H1 (cell line): ENCODE measurements around the gene SLC6A18. TPM values are rescaled to one million over a fixed set of nuclear protein-coding genes. Genes with fewer than 3 reads are reported as not detected.

Source experiments
- CTCF ChIA-PET: fragments of 300-600 bp; sonication (Branson Sonifier 250); formaldehyde crosslinking; loops from one replicate; lab custom pipeline; 2021; ENCODE audit not compliant: partially characterized antibody; lab: Charles Lee
- POLR2A ChIA-PET: fragments of 300-600 bp; sonication (Branson Sonifier 250); formaldehyde crosslinking; loops from one replicate; lab custom pipeline; 2021; ENCODE audit warnings: inconsistent platforms; ENCODE audit not compliant: partially characterized antibody; lab: Charles Lee
- DNase-seq, 2 experiments: peaks; one replicate each; pipeline versions ENCODE4 v3.0.0 to v3.0.0-alpha.2; 2010 to 2022; ENCODE audit warnings: low spot score in 2 of 2, low read depth in 1 of 2, mixed read lengths in 1 of 2
- FAIRE-seq: peaks from 2 replicates; lab custom pipeline; 2011; peaks lifted over from hg19 to GRCh38; lab: Jason Lieb, UNC
- H2AFZ ChIP-seq: 2 replicates; pipeline ENCODE4 v1.8.1; 2012; ENCODE audit warnings: low read length, inconsistent platforms
- H2AK5ac ChIP-seq: 2 replicates; pipeline ENCODE4 v1.6.1; 2013; ENCODE audit warnings: low read depth, low read length
- H2BK120ac ChIP-seq: replicated peaks from 2 replicates; pipeline ENCODE3; 2013; ENCODE audit warnings: low read depth, low read length, inconsistent platforms
- H2BK12ac ChIP-seq: 2 replicates; pipeline ENCODE4 v1.6.1; 2013; ENCODE audit warnings: low read depth, low read length
- H2BK15ac ChIP-seq: 2 replicates; pipeline ENCODE4 v1.6.1; 2013; ENCODE audit warnings: low read length
- H2BK20ac ChIP-seq: 2 replicates; pipeline ENCODE4 v1.6.1; 2013; ENCODE audit warnings: low read length
- H2BK5ac ChIP-seq: 2 replicates; pipeline ENCODE4 v1.6.1; 2013; ENCODE audit warnings: low read depth, low read length
- H3K14ac ChIP-seq: 2 replicates; pipeline ENCODE4 v1.6.1; 2013; ENCODE audit warnings: inconsistent platforms; ENCODE audit not compliant: insufficient read length
- H3K18ac ChIP-seq: 2 replicates; pipeline ENCODE4 v1.6.1; 2013; ENCODE audit warnings: low read length; ENCODE audit errors: extremely low read depth
- H3K23ac ChIP-seq: 2 replicates; pipeline ENCODE4 v1.6.1; 2013; ENCODE audit warnings: inconsistent platforms; ENCODE audit not compliant: insufficient read length
- H3K23me2 ChIP-seq: 2 replicates; pipeline ENCODE4 v1.6.1; 2013; ENCODE audit warnings: low read depth, low read length
- H3K27ac ChIP-seq: 2 replicates; pipeline ENCODE4 v1.6.1; 2011; ENCODE audit warnings: low read depth, low read length, inconsistent platforms
- H3K27me3 ChIP-seq, 4 experiments: replicated peaks in 1 of 4; 1 replicate in 1 of 4; 2 replicates in 3 of 4; pipeline versions ENCODE4 v1.6.1 to v1.8.1; 2011 to 2013; ENCODE audit warnings: low read length in 3 of 4, mild to moderate bottlenecking in 3 of 4, inconsistent platforms in 2 of 4, mixed read lengths in 2 of 4, moderate library complexity in 1 of 4; ENCODE audit not compliant: control insufficient read depth in 3 of 4, insufficient read depth in 3 of 4; ENCODE audit errors: extremely low read depth in 1 of 4
- H3K36me3 ChIP-seq, 4 experiments: 2 replicates each; pipeline versions ENCODE4 v1.6.1 to v1.8.1; 2011 to 2013; ENCODE audit warnings: mild to moderate bottlenecking in 4 of 4, low read length in 3 of 4, moderate library complexity in 2 of 4, control low read depth in 1 of 4, inconsistent platforms in 1 of 4; ENCODE audit not compliant: insufficient read depth in 4 of 4, control insufficient read depth in 2 of 4
- H3K4ac ChIP-seq: replicated peaks from 2 replicates; pipeline ENCODE3; 2013; ENCODE audit warnings: low read length, low read depth, mixed read lengths, inconsistent platforms; ENCODE audit not compliant: insufficient read length
- H3K4me1 ChIP-seq, 4 experiments: replicated peaks in 1 of 4; 1 replicate in 1 of 4; 2 replicates in 3 of 4; pipeline versions ENCODE4 v1.6.1 to v1.8.1; 2011 to 2013; ENCODE audit warnings: low read length in 3 of 4, inconsistent platforms in 2 of 4, mixed read lengths in 1 of 4; ENCODE audit not compliant: insufficient read depth in 4 of 4, control insufficient read depth in 3 of 4
- H3K4me2 ChIP-seq, 2 experiments: 2 replicates each; pipeline versions ENCODE4 v1.6.1 to v1.8.1; 2011 to 2013; ENCODE audit warnings: low read depth in 2 of 2, low read length in 2 of 2, control low read depth in 1 of 2, inconsistent platforms in 1 of 2, mild to moderate bottlenecking in 1 of 2; ENCODE audit not compliant: insufficient read depth in 1 of 2
- H3K4me3 ChIP-seq, 4 experiments: fragments of 200-600, 300-600 bp in 1 of 4; sonication (generic), shearing (Covaris generic), sonication (Bioruptor Twin) in 1 of 4; 2 replicates each; pipeline versions ENCODE4 v1.5.1 to v1.8.1; 2011 to 2016; ENCODE audit warnings: low read length in 4 of 4, low read depth in 3 of 4, control low read depth in 2 of 4, inconsistent platforms in 2 of 4, mild to moderate bottlenecking in 2 of 4, mixed read lengths in 1 of 4, moderate library complexity in 1 of 4; ENCODE audit not compliant: insufficient read depth in 2 of 4; ENCODE audit errors: extremely low read depth in 1 of 4
- H3K56ac ChIP-seq: replicated peaks from 2 replicates; pipeline ENCODE3; 2013; ENCODE audit warnings: low read depth, mild to moderate bottlenecking, mixed read lengths, low read length, inconsistent platforms; ENCODE audit not compliant: insufficient read length
- H3K79me1 ChIP-seq: 2 replicates; pipeline ENCODE4 v1.6.1; 2013; ENCODE audit warnings: low read depth, low read length, control low read depth
- H3K79me2 ChIP-seq, 2 experiments: 2 replicates each; pipeline versions ENCODE4 v1.6.1 to v1.8.1; 2012 to 2013; ENCODE audit warnings: low read length in 2 of 2, mild to moderate bottlenecking in 2 of 2, inconsistent platforms in 1 of 2; ENCODE audit not compliant: insufficient read depth in 2 of 2, control insufficient read depth in 1 of 2
- H3K9ac ChIP-seq, 4 experiments: replicated peaks in 1 of 4; 1 replicate in 1 of 4; 2 replicates in 3 of 4; pipeline versions ENCODE4 v1.6.1 to v1.8.1; 2011 to 2013; ENCODE audit warnings: low read depth in 3 of 4, low read length in 3 of 4, control low read depth in 2 of 4, mild to moderate bottlenecking in 2 of 4, moderate library complexity in 2 of 4, inconsistent platforms in 1 of 4; ENCODE audit errors: extremely low read depth in 1 of 4
- H3K9me3 ChIP-seq, 2 experiments: 2 replicates each; pipeline versions ENCODE4 v1.6.1 to v1.8.1; 2012 to 2013; ENCODE audit warnings: mild to moderate bottlenecking in 2 of 2, moderate library complexity in 2 of 2, control low read depth in 1 of 2, inconsistent platforms in 1 of 2, low read depth in 1 of 2, low read length in 1 of 2, mixed read lengths in 1 of 2; ENCODE audit not compliant: insufficient read depth in 2 of 2
- H4K20me1 ChIP-seq, 2 experiments: replicated peaks in 1 of 2; 2 replicates each; pipeline versions ENCODE3 to v1.8.1; 2011 to 2013; ENCODE audit warnings: inconsistent platforms in 2 of 2, low read length in 2 of 2, mild to moderate bottlenecking in 1 of 2; ENCODE audit not compliant: insufficient read depth in 2 of 2, control insufficient read depth in 1 of 2
- H4K5ac ChIP-seq: 2 replicates; pipeline ENCODE4 v1.6.1; 2013; ENCODE audit warnings: low read length, low read depth, mixed read lengths, inconsistent platforms; ENCODE audit not compliant: insufficient read length
- H4K8ac ChIP-seq: 2 replicates; pipeline ENCODE4 v1.8.0; 2013; ENCODE audit warnings: mild to moderate bottlenecking, moderate library complexity, low read length, inconsistent platforms; ENCODE audit not compliant: insufficient read depth; ENCODE audit errors: extremely low read depth
- H4K91ac ChIP-seq: replicated peaks from 2 replicates; pipeline ENCODE3; 2013; ENCODE audit warnings: low read length, mixed read lengths, inconsistent platforms; ENCODE audit not compliant: insufficient read length
- CHD2 ChIP-seq: IDR thresholded peaks from 2 replicates; pipeline ENCODE4 v1.6.1; 2012; ENCODE audit warnings: low read length, improper control_type of control experiment
- EP300 ChIP-seq, 2 experiments: IDR thresholded peaks; 1 replicate in 1 of 2; 2 replicates in 1 of 2; pipeline ENCODE4 v1.6.1; 2011 to 2012; ENCODE audit warnings: low read depth in 2 of 2, low read length in 2 of 2, mild to moderate bottlenecking in 2 of 2, borderline replicate concordance in 1 of 2, inconsistent platforms in 1 of 2, moderate library complexity in 1 of 2
- HDAC2 ChIP-seq, 2 experiments: fragments of 300-600 bp in 1 of 2; sonication (generic) in 1 of 2; IDR thresholded peaks; 2 replicates each; pipeline ENCODE4 v1.6.1; 2011 to 2012; ENCODE audit warnings: low read depth in 2 of 2, low read length in 2 of 2, mild to moderate bottlenecking in 2 of 2, moderate library complexity in 2 of 2, borderline replicate concordance in 1 of 2, inconsistent platforms in 1 of 2
- USF2 ChIP-seq: IDR thresholded peaks from 2 replicates; pipeline ENCODE4 v1.6.1; 2011; ENCODE audit warnings: low read length, improper control_type of control experiment
- WGBS, 2 experiments: shearing (Covaris generic) in 1 of 2; methylation state at CpG; one replicate each; pipeline versions ENCODE4 v1.1.6 to v1.1.7; 2013 to 2015; ENCODE audit warnings: low lambda C conversion rate in 2 of 2, mixed read lengths in 2 of 2, inconsistent platforms in 1 of 2, low coverage in 1 of 2, missing lambda C conversion rate in 1 of 2; ENCODE audit not compliant: insufficient replicate concordance in 2 of 2, insufficient coverage in 1 of 2, insufficient read length in 1 of 2; ENCODE audit errors: extremely low coverage in 1 of 2, missing lambda C conversion rate in 1 of 2; 5-methylcytosine and 5-hydroxymethylcytosine counted together
- polyA plus RNA-seq, 7 experiments: library from polyadenylated mRNA; depleted of rRNA in 3 of 7; stranded (reverse) in 5 of 7; unstranded in 2 of 7; fragments of >200 nt in 5 of 7; fragments of 200-250 nt in 2 of 7; gene quantifications; 1 replicate in 5 of 7; 2 replicates in 1 of 7; 4 replicates in 1 of 7; pipeline versions ENCODE4 v1.2.1 to v1.2.3, GENCODE V29; 2011 to 2013; ENCODE audit warnings: missing spikeins in 2 of 7, mixed read lengths in 2 of 7
- total RNA-seq: library from RNA; stranded (reverse); fragmentation: NEBNext Ultra II Directional; extraction: Animal tissue kit (Norgen Biotek cat#: 25700); gene quantifications from 2 replicates; pipeline ENCODE4 v1.2.1, GENCODE V29; 2021

SLC6A18 gene
- total and polyA plus RNA-seq, 2 of the 8 experiments (the other 6 are each of a cell fraction or from before 2014, with no cell fraction given) = not detected

GRCh38 chr5:1192971-1193590, 32.1 kb upstream of the SLC6A18 start:
- Histone ChIP-seq H2BK15ac (no peak overlapping the region), H2BK120ac (no peak overlapping the region), H2BK12ac (no peak overlapping the region), H3K36me3 (no peaks in the 10 kb centered on the region), H3K4me2 (no peak overlapping the region), H3K27ac (no peak overlapping the region), H3K14ac (no peak overlapping the region), H2AFZ (no peak overlapping the region), H3K4ac (no peak overlapping the region), H3K23me2 (peaks cover 2% of the 10 kb centered on the region; the same call in 1 of the 2 replicates), H3K79me1 (no peaks in the 10 kb centered on the region), H3K9me3 (no peaks in the 10 kb centered on the region), H3K4me3 (no peak overlapping the region), H3K23ac (no peak overlapping the region), H3K4me1 (no peaks in the 10 kb centered on the region), H3K56ac (no peak overlapping the region), H4K8ac (no peak overlapping the region), H3K18ac (no peak overlapping the region), H3K79me2 (no peaks in the 10 kb centered on the region), H4K5ac (no peak overlapping the region), H3K9ac (no peak overlapping the region), H2AK5ac (no peak overlapping the region), H2BK5ac (no peak overlapping the region), H4K91ac (no peak overlapping the region), H3K27me3 (no peaks in the 10 kb centered on the region), H2BK20ac (no peak overlapping the region), H4K20me1 (no peaks in the 10 kb centered on the region)
- ChIA-PET CTCF (interaction anchor here (2.4 kb wide), 1 partner anchor 9 kb away, joined by 6 read pairs; no protein-coding TSS in a partner anchor), POLR2A (no interaction called here)
- WGBS, 2 experiments = 94% methylated on average over 13 of the region's 18 CpGs; no CpG with 5 or more reads in 1 of the 2 experiments
- no peak for FAIRE-seq
- no peak for DNase-seq
- no peak for TF ChIP-seq USF2
- TF ChIP-seq EP300 (IDR thresholded peaks at IDR 0.05; ENCODE audit: borderline replicate concordance in 1 of 2, low read depth in 2 of 2, low read length in 2 of 2) = no peak
- TF ChIP-seq HDAC2 (IDR thresholded peaks at IDR 0.05; ENCODE audit: borderline replicate concordance in 1 of 2, low read depth in 2 of 2, low read length in 2 of 2) = no peak
- TF ChIP-seq CHD2 = no peak
